ENCODE data around the gene DUOX1. TPM values are rescaled to one million over a fixed set of nuclear protein-coding genes. Genes with fewer than 3 reads are reported as not detected.
A peak's percentile ranks its signal among the peaks of the same experiment; 100 is the strongest.
"Not testable (repeated sequence)": the region's sequence is repeated elsewhere in the genome, so short reads cannot be mapped to it uniquely, and the experiment has no call there.

Gene DUOX1
- not detected for total RNA-seq

DNA sequence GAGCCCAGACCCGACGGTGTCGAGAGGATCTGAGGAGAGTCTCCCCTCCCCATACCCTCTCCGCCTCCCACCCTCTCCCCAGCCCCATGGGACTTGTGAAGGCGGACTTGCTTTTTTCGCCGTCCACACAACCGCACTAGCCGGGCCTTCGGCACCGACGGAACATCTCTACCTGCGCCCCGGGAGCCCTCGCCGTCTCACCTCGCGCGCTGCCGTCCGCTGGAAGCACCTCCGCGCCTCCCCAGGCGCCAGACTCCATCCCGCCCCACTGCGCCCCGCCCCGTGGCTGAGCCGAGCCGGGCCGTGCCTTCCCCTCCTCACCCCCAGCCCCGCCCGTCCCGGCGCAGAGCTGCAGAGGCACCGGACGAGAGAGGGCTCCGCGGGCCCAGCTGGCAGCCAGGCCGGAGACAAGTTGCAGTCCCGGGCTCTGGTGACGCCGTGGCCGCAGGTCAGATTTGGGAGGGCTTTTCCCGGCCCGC lies at the start of gene DUOX1, which contains the start of gene DUOXA1:
TSS of gene DUOX1 (plus strand) at position 344 of the 479 bp plus-strand sequence. CDS start 1,973 bp downstream, outside the sequence.
TSS of gene DUOXA1 (minus strand) at position 229 of the 479 bp plus-strand sequence. CDS start 6,865 bp downstream, outside the sequence.
- FAIRE-seq, result no peak
- DNase-seq (ENCODE audit: low spot score in 2 of 2), result peak in 1 of 2 donors; percentile 53

DNA sequence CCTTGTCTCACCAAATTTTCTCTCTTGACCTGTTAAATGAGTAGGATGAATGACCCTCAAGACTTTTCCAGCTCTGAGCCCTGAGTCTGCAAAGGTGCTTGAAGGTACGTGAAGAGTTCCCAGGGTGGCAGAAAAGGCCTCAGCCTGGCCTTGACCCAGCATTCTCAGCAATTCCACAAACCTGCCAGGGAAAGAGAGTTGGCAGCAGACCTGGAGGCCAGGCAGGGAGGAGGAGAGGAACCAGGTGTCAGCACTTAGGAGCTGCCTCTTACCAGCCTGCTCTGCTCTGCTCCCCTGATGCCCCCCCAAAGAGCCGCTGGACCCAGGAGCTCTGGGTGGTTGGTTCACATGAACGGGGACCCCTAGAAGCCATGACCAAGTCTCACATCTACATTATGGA lies 49.2 kb upstream of the DUOX1 start:
- DNase-seq (ENCODE audit: low spot score in 2 of 2); FAIRE-seq: not testable (repeated sequence)

DNA sequence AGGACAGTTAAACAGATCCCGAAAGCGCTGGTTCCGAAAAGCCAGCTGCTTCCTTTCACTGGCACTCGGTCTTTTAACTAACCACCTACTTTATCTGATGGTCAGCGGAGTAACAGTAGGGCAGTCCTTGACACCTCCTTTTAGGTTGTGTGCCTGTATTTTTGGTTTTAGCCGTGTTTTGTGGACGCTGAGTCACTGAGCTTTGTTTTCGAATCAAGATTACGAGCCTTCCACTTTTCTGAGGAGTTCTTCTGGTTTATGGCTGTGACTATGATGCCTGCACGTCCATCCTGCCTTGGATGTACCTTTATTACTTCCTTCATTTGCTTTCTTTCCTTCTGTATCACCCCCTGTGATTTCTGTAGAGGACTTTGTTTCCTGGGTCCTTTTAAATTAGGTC lies 47.4 kb upstream of the DUOX1 start:
- DNase-seq (ENCODE audit: low spot score in 2 of 2); FAIRE-seq: not testable (repeated sequence)

DNA sequence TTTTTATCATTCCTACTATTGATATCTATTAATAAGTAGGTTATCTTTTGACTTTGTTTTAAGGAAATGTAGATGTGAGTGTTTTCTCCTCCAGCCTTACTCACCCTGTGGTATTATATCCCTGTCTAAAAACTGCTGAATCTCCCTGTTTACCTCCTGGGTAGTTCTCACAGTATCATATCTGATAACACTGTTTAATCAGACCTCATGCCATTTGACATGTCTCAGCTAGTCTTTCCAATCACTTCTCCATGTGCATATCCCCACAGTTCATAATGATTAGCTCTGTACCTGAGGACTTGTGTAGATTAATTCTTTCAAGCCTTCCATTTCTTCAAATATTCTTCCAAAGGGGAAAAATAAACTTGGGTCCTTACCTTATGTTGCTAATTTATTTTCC lies 46.6 kb upstream of the DUOX1 start:
- FAIRE-seq (no peak), DNase-seq (ENCODE audit: low spot score in 2 of 2) (no peak)

DNA sequence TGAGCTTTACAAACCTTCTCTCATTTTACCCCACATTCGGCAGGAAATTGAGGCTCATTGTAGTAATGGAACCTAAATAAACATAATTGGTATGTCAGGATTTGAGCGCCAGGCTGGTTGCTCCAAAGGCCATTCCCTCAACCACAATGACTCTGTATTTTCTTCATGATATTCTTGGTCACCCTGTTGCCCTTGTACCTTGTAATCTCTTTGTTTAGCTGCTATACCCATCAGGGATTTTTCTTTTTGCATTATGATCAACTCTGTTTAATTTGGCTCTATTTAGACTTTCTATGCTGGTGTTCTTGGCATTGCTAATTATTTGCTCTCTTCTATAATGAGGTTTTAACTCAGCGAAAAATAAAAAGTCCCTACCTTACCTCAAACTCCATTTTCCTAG lies 45.6 kb upstream of the DUOX1 start:
- FAIRE-seq (no peak), DNase-seq (ENCODE audit: low spot score in 2 of 2) (no peak)

DNA sequence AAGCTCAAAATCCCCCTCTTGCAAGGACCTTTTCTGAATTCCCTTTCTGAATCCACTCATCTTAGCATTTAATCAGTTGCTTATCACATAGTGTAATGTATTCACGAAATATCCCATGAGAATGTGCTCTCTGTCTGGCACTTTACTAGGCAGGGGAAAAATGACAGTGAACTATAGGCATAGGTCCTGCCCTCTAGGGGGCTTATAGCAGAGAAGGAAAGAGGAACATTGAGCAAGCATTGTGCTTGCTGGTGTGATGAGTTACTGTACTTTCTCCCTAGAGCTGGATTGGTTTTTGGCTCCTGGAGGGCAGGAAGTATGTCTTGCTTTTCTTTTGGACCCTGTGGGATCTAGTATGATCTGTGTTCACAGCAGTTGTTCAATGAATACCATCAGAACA lies 42.3 kb upstream of the DUOX1 start:
- no peak for DNase-seq (ENCODE audit: low spot score in 2 of 2)
- no peak for FAIRE-seq

DNA sequence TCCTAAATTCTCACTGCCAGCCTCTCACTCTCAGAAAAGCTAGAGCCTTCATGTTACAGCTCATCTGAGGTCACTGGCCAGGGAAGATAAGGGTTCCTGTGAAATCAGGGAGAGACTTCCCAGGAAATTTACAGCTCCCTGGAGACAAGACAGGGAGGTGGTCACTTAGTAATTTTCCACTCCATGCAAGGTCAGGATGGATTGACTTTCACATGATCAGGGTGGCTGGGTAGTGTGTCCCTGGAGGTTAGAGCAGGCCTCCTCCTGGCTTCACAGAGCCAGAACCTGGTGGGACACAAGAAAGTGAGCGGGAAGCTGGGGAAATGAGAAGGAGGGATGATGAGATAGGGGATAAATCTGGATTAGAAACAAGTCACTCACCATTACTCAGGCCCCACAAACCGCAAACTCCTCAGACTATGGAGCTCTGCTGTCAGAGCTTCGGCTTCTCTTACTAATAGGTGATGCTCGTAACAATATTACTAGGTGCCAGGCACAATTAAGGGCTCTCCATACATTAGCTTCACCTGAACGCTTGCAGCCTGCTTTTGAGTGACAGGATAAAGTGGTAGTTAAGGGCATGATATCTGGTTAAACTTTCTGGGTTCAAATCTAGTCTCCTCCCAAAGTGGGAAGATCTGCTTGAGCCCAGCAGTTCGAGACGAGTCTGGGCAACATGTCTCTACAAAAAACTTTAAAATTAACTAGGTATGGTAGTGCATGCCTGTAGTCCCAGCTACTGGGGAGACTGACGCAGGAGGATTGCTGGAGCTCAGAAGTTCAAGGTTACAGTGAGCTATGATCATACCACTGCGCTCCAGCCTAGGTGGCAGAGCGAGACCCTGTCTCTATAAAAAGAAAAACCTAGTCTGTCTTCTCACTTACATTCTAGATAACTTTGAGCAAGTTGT lies 40.7 kb upstream of the DUOX1 start:
- FAIRE-seq (no peak), DNase-seq (ENCODE audit: low spot score in 2 of 2) (no peak)

DNA sequence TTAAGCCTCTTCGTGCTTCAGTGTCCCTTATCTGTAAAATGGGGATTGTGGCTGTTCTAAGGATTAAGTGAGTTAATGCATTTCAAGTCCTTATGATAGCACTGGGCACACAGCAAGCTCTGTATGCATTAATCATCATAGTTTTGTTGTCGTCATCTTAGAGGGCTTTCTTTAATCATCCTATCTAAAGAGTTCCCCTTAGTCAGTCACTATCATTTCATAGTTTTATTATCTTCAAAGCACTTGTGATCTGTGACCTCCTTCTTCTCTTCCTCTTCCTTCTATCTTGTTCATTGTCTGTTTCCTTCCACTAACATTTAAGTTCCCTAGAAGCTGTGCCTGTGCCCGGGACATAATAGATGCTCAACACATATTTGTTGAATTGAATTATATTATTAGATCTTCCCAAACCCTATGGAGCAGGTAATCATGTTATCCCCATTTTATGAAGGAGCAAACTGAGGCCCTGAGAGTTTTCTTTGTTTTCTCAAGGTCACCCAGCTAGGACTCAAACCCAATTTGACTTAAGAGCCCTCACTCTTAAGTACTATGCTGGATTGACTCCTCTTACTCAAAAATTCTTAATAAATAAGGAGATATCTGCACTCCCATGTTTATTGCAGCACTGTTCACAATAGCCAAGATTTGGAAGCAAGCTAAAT lies 40.0 kb upstream of the DUOX1 start:
- DNase-seq (ENCODE audit: low spot score in 2 of 2) (no peak), FAIRE-seq (no peak)

DNA sequence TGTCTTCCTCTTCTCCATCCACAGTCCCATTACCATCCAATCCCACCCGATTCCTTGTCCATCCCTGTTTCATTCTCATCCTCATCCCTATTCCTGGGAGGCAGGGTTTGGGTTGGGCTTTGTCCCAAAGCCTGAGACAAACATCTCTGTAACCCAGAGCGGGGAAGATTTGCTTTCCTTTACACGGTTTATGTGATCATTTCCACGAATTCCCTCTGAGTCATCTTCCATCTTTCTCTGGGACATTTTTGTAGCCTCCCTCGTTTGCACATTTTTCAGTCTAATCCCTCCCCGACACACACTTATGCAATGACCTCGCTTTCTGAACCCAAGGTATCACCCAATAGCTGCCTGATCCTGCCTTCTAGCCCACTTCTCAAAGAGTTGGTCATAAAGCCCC lies 38.6 kb upstream of the DUOX1 start:
- DNase-seq (ENCODE audit: low spot score in 2 of 2), result no peak
- FAIRE-seq, result no peak

DNA sequence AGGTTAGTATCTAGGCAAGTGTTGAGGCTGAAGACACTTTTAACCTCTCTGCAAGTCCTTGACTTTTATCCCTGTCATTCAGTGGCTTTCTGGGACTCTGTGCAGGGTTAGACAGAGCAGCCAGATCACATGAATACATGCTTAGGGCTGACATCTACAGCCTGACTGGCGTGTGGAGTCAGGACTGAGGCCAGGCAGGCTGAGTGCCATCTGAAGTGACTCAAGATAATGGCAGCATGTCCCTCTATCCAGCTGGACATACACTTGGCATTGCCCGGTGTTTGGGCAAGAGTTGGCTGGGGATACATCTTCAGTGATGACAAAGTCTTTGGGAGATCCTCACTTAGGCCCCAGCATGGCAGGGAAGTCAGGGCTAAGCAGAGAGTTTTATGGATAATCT lies 38.2 kb upstream of the DUOX1 start:
- FAIRE-seq (no peak), DNase-seq (ENCODE audit: low spot score in 2 of 2) (no peak)

DNA sequence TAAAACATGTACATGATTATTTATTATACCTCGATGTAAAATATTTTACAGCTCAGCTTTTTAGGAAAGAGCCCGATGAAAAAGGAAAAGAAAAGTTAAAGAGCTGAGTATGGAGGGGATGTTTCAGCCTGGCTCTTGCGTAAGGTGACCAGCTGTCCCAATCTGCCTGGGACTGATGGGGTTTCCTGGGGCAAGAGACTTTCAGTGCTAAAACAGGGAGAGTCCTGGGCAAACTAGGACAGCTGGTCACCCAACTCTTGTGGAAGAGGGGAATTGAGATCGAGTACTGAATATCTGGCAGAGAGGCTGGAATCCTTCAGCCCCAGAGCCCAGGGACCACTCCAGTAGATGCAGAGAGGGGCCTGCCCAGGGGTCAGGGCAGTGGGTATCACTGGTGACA lies 36.8 kb upstream of the DUOX1 start:
- FAIRE-seq, result no peak
- no peak for DNase-seq (ENCODE audit: low spot score in 2 of 2)

DNA sequence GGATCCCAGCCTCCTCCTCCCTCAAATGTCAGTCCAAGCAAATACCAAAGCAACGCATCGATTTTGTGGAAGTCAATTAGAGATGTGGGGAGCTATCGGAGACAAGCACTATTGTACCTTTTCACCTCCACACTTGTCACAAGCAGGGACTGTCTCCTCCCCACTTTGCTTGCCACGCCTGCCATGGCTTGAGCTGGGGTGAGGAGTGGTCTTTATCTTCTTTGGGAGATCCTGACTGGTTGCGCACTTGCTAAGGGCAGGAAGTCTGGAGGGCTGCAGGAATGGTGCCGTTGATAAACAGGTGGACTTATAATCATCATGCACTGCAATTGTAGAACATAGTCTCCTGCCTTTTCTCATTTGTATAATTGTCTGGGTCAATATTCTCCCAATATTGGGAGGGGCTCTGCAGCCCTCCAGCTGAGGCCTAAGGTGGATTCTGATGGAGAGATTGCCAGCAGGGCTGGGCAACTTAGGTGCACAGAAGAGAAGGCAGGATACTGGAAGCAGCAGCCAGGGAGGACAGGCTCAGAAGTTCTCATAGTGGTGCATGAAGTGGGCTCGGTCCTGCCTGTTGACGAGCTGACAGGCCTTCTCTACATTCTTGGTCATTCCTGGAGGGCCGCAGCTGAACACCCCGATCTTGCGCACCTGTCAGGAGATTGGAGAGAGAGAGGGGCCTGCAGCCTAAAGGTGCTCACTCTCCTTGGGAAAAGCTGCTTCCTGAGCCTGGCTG lies 36.0 kb upstream of the DUOX1 start:
- DNase-seq (ENCODE audit: low spot score in 2 of 2), result no peak
- no peak for FAIRE-seq

DNA sequence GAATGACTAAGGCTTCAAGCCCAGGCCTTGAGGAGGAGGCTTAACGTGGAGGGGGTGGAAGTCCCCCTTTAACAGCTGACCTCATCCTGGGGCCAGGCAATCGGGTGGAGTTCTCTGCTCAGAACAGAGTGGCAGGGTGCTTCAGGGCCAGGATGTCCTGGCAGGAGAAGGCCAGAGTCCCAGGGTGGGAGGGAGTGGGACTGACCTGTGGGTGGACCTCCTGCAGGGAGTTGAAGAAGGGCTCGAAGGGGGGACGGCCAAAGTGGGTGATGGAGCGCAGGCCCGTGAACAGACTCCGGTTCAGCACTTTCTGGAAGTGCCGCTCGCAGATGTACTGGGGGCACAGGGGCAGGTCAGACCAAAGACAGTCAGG lies 35.5 kb upstream of the DUOX1 start:
- no peak for DNase-seq (ENCODE audit: low spot score in 2 of 2)
- no peak for FAIRE-seq

DNA sequence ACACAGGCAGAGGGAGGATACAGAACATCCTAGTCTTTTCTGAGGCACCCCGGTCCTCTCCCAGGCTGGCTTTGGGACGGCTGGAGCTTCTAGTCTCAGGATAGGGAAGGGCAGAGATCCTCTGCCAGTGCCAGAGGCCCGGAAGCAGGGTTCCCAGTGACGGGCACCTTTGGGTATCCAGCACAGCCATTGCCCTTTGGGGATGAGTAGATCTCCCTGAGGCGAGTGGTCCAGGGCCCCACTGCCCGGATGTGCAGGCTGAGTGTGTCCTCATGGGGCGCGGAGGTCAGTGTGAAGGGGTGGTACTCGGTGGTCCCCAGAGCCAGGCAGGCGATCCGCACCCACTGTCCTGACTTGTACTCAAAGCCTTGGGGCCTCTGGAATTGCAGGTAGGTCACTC lies 34.1 kb upstream of the DUOX1 start:
- DNase-seq (ENCODE audit: low spot score in 2 of 2), result no peak
- FAIRE-seq, result no peak

DNA sequence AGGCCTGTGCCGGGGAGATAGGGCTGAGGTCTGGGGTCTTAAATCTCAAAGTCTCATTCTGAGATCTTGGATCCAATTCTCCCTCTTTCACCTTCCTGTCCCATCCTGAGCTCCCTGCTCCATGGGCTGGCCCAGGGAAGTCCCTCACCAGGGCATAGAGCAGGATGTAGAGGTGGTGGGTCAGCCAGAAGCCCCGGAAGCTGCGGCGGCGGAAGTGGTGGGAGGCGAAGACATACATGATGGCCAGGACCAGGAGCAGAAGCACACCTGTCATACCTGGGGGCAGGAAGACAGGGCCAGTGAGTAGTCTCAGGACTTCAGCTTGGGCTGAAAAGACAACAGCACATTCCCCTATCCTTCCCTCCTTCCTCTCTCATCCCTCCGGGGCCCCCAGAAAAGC lies 32.3 kb upstream of the DUOX1 start:
- DNase-seq (ENCODE audit: low spot score in 2 of 2) (no peak), FAIRE-seq (no peak)

DNA sequence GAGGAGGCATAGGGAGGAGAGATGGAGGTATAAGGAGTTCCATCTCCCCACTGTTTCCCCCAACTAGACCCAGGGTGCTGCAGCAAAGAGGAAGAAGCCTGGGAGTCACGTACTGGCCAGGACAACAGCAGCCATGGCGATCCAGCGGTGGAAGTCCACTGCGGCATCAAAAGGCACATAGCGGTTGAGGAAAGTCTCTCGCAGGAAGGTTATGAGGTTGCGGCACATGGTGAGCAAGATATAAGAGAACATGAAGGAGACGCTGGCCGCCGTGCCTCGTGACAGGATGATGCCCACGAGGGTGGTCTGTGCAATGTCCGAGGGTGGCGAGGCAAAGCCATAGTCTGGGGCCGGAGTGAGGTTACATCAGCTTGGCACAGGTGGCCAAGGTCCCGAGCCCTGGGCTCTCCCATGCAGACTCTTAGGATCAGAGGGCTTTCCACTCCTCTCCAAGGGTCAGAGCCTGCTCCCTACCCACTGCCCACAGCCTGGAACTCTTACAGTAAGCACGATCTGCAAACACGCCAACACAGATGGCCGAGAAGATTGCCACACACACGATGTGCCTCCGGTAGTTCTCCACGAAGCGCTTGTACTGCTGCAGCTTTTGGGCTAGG lies 30.1 kb upstream of the DUOX1 start:
- no peak for DNase-seq (ENCODE audit: low spot score in 2 of 2)

DNA sequence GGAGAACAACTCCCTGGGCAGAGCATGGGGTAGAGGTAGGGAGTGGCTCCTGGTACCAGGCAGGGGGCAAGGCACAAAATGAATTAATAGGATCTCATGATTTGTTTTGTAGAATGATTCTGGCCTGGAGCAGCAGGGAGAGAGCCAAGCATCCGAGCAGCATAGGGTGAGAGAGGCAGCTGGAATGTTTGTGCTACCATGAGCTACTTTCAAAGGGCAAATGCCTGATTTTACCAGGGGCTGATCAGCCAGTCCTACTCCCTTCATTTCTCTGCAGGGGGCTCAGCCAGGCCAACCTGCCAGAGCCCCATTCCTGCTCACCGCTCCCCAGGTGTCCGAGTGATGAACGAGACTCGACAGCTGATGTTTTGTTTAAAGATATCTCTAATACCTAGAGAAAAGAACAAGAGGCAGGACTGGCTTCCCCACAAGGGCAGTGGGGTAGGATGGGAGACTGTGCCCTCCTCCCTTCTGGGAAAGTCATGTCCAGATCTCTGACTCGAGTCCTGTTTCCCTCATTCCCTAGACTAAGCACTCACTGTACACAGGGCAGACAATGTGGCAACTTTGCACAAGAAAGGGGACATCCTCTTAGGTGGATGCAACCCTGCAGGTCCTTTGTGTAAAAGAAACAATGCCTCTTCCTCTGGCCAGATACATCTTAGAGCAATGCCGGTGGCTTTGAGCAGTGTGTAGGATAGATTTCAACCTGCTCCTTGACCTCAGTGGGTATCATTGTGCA lies 28.7 kb upstream of the DUOX1 start:
- no peak for FAIRE-seq
- DNase-seq (ENCODE audit: low spot score in 2 of 2), result no peak

More for the DNA sequence above, 30.1 kb upstream of the DUOX1 start:
- no peak for FAIRE-seq

DNA sequence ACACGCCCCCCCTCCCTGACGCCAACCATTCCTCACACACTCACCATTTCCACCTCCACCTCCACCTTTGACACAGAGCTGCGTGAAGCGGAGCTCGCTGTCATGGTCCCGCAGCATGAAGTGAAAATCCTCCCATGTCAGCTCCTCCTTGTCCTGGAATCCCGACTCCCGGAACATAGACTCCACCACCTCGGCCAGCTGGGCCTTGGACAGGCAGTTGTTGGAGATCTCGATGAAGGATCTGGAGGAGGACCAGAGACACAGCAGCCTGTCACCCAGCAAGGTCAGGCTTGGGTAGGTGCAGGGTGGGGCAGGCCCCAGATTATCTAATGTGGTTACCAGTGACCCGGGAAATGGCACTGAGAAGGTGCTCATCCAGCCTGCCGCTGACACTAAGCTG lies 28.0 kb upstream of the DUOX1 start:
- FAIRE-seq, result no peak
- no peak for DNase-seq (ENCODE audit: low spot score in 2 of 2)

DNA sequence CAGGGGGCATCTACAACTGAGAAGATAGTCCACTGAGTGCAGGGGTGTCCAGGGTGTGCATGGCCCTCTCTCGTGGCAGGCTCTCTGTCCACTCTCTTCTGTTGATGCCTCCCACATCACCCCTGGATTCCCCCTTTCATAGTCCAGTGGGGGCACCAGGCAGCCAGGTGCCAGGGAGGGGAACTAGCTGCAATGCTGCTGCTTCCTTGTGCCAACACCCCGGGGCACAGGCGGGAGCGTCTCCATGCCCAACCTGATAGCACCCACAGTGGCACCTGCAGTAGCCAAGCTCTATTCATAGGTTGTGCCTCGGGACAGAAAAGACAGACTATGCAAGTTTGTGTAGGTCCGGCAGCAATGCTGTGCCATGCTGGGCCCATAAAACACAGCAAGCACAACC lies 27.6 kb upstream of the DUOX1 start:
- no peak for FAIRE-seq
- DNase-seq (ENCODE audit: low spot score in 2 of 2), result no peak

DNA sequence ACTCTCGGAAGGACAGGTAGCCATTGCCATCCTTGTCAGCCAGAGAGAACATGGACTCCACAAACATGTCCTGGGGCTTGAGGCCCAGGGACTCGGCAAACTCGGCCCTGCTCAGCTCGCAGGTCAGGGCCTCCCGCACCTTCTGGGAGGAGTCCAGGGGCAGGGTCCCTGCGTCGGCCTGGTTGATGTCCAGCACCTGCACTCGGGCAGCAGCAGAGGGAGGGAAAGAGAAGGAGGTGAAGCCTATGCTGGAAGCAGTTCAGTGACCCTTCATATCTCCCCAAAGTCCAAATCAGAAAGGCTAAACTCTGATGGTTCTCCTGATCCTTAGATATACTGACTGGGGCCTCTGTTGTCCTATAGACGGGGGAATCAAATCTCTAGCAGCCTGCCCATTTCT lies 25.6 kb upstream of the DUOX1 start:
- FAIRE-seq; DNase-seq (ENCODE audit: low spot score in 2 of 2): not testable (repeated sequence)

Data from frontal cortex (tissue), 4 donors.